PC-9 (cell line): ENCODE measurements around the gene CRISPLD2.

Experiments
- EZH2 ChIP-seq: fragments of 200-600 bp; sonication (generic); IDR thresholded peaks from 2 replicates; pipeline ENCODE4 v1.8.0; 2017; ENCODE audit warnings: antibody characterized with exemption, low read depth
- TF ChIP-seq, protein P1 (sequence below): fragments of 200-600 bp; sonication (generic); conservative IDR thresholded peaks from 2 replicates; pipeline ENCODE4 v1.6.1; 2017; ENCODE audit warnings: mixed run types, antibody characterized with exemption, mild to moderate bottlenecking, moderate library complexity

DNA sequence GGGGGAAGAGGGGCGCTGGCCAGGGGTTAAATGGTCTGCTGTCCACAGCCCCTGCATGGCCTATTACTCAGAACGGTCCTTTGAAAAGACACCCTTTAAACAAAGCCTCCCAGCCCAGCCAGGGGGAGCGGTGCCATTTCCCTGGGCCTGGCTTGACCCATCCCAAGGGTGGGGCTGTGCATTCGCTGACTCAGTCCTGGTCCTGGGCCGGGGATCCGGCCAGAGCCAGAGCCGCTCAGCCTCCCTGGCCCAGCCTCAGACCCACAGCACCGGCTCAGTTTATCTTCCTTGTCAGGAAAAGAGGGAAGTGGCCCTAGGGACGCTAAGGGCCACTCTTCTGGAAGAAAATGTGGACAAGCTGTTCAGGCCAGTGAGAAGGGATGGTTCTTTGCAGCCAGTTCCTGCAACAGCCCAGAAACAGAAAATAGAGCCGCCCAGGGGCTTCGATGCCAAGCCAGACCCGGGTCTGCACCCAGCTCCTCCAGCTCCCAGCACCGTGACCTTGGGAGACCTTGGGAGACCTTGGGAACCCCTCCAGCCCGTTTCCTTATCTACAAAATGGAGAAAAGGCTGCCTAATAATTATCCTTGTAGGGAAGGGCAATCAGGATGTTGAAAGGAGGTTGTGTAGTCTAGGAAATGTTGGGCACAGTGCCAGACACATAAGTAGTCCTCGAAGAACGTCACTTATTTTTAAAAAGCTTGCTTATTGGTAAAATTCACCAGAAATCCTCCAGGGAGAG is 109.1 kb downstream of the CRISPLD2 start:
- TF ChIP-seq, protein P1, sequence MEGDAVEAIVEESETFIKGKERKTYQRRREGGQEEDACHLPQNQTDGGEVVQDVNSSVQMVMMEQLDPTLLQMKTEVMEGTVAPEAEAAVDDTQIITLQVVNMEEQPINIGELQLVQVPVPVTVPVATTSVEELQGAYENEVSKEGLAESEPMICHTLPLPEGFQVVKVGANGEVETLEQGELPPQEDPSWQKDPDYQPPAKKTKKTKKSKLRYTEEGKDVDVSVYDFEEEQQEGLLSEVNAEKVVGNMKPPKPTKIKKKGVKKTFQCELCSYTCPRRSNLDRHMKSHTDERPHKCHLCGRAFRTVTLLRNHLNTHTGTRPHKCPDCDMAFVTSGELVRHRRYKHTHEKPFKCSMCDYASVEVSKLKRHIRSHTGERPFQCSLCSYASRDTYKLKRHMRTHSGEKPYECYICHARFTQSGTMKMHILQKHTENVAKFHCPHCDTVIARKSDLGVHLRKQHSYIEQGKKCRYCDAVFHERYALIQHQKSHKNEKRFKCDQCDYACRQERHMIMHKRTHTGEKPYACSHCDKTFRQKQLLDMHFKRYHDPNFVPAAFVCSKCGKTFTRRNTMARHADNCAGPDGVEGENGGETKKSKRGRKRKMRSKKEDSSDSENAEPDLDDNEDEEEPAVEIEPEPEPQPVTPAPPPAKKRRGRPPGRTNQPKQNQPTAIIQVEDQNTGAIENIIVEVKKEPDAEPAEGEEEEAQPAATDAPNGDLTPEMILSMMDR = no peak
- no peak for TF ChIP-seq EZH2
